H1 (cell line): Measurements from ENCODE around the gene TMPRSS3.

Experiments
- EZH2 ChIP-seq: fragments of 200-600 bp; sonication (generic); IDR thresholded peaks from 2 replicates; pipeline ENCODE4 v1.7.1; 2012; ENCODE audit warnings: low read depth, mild to moderate bottlenecking, moderate library complexity, low read length, inconsistent platforms; ENCODE audit not compliant: severe bottlenecking
- PHF8 ChIP-seq: fragments of 200-600 bp; sonication (generic); conservative IDR thresholded peaks from 2 replicates; pipeline ENCODE4 v1.7.1; 2012; ENCODE audit warnings: low read depth, mild to moderate bottlenecking, inconsistent platforms, low read length, moderate library complexity
- TAF1 ChIP-seq: IDR thresholded peaks from 2 replicates; pipeline ENCODE4 v1.6.1; 2011; ENCODE audit warnings: mild to moderate bottlenecking, low read depth, low read length
- TF ChIP-seq, protein P1 (sequence below): IDR thresholded peaks from 2 replicates; pipeline ENCODE4 v1.6.1; 2012; ENCODE audit warnings: inconsistent platforms

DNA sequence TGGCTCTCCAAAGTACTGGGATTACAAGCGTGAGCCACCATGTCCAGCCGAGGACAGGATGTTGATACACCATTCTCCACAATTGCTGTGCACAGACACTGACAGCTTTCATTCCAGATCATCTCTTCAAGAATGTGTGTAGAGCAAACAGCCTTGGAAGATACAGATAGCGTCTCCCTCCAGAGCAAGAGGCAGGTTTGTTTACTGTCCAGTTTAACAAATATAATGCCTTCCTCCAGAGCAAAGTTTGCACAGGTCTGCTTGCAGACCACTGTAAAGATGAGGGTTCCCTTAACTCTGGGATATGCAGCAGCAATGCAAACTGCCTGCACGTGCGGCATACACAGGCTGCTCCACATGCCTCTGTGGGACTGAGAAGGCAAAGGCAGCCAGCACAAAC lies 4.6 kb downstream of the TMPRSS3 start:
- TF ChIP-seq PHF8 (no peak), EZH2 (no peak), TAF1 (no peak)
- TF ChIP-seq, protein P1, sequence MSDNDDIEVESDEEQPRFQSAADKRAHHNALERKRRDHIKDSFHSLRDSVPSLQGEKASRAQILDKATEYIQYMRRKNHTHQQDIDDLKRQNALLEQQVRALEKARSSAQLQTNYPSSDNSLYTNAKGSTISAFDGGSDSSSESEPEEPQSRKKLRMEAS, result no peak
